K562 treated with DMSO at 1 percent for 48 hours (cell line): ENCODE measurements around the gene LCE3A. TPM values are rescaled to one million over a fixed set of nuclear protein-coding genes. Genes with fewer than 3 reads are reported as not detected.

Experiments used
- total RNA-seq: library from RNA; unstranded; fragments of 300-600 nt; gene quantifications from 2 replicates; pipeline ENCODE4 v1.2.3, GENCODE V29; 2022; ENCODE audit warnings: low replicate concordance; ENCODE audit errors: extremely low read depth

Gene LCE3A, protein sequence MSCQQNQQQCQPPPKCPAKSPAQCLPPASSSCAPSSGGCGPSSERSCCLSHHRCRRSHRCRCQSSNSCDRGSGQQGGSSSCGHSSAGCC
- total RNA-seq = not detected in 2 replicates

GRCh38 chr1:152622803-152623202 lies at the start of gene LCE3A:
Gene LCE3A, minus strand, starts transcription at chr1:152623103. Its CDS starts 0 bp downstream, at chr1:152623103.

DNA sequence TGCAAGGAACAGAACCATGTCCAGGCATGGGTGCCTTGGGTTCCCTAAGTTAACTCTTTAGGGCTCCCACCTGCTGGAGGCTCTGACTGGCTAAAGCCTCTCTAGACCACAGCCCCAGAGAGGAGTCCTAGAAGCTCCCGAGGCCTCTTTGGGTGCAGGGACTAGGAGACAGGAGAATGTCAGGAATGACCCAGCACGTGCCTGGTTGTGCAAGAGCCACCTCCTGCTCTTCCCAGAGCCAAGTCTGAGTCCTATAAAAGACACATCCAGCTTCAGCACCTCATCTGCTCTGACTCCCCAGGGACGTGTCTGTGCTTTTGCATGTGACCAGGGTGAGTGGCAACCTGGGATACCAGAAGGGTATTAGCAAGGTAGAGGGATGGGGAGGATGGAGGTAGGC lies 40.2 kb upstream of the LCE3A start, which contains the start of gene LCE2D:
Gene LCE2D (plus strand): TSS at position 283 of the 400 bp plus-strand sequence. CDS start 726 bp downstream, outside the sequence.

GRCh38 chr1:152613511-152613910 lies 9.4 kb downstream of the LCE3A start, which contains the start of gene LCE3B:
Gene LCE3B, plus strand, starts transcription at chr1:152613811. Its CDS starts 0 bp downstream, at chr1:152613811.

DNA sequence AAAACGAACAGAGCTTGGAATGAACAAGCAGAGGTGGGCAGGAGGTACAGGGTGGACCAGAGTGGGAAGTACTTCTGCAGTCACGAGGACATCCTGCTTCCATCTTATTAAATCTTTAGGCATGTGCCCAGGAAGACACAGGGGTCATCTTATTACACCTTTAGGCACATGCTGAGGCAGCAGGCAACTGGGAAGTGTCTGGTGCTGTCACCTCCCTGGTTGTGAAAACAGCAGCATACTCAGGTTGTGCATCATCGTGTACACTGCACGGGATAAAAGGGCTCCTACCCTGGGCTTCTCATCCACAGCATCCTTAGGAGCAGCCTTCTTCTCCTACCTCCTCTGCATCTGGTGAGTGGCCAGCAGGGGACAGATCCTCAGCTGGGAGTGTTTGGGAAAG lies 23.0 kb downstream of the LCE3A start, which contains the start of gene LCE3C:
Gene LCE3C (plus strand): TSS at position 301 of the 400 bp plus-strand sequence. CDS start 498 bp downstream, outside the sequence.

GRCh38 chr1:152580433-152580832 lies 42.5 kb downstream of the LCE3A start, which contains the start of gene LCE3D:
Gene LCE3D, minus strand, starts transcription at chr1:152580516. Its CDS starts 580 bp downstream, at chr1:152579936.

Other genes starting within 250 kb of the LCE3A start
- not detected in 2 replicates for gene CRNN, start 208.8 kb downstream of the LCE3A start, total RNA-seq
- not detected in 2 replicates for gene LCE5A, start 112.3 kb downstream of the LCE3A start, total RNA-seq
- not detected in 2 replicates for gene CRCT1, start 108.6 kb downstream of the LCE3A start, total RNA-seq
- not detected in 2 replicates for gene LCE3E, start 56.3 kb downstream of the LCE3A start, total RNA-seq
- gene LCE3D, start 42.6 kb downstream of the LCE3A start, total RNA-seq = not detected in 2 replicates
- not detected in 2 replicates for gene LCE3C, start 22.9 kb downstream of the LCE3A start, total RNA-seq
- gene LCE3B, start 9.3 kb downstream of the LCE3A start, total RNA-seq = not detected in 2 replicates
- not detected in 2 replicates for gene LCE2D, start 40.3 kb upstream of the LCE3A start, total RNA-seq
- not detected in 2 replicates for gene LCE2C, start 52.2 kb upstream of the LCE3A start, total RNA-seq
- not detected in 2 replicates for gene LCE2B, start 63.0 kb upstream of the LCE3A start, total RNA-seq
- gene LCE2A, start 75.2 kb upstream of the LCE3A start, total RNA-seq = not detected in 2 replicates
- not detected in 2 replicates for gene LCE4A, start 85.1 kb upstream of the LCE3A start, total RNA-seq
- gene KPRP, start 134.9 kb upstream of the LCE3A start, total RNA-seq = not detected in 2 replicates
- not detected in 2 replicates for gene LCE1F, start 152.0 kb upstream of the LCE3A start, total RNA-seq
- gene LCE1E, start 163.2 kb upstream of the LCE3A start, total RNA-seq = not detected in 2 replicates
- gene LCE1D, start 173.6 kb upstream of the LCE3A start, total RNA-seq = not detected in 2 replicates
- not detected in 2 replicates for gene LCE1C, start 183.5 kb upstream of the LCE3A start, total RNA-seq
- gene LCE1B, start 188.9 kb upstream of the LCE3A start, total RNA-seq = not detected in 2 replicates
- not detected in 2 replicates for gene LCE1A, start 204.4 kb upstream of the LCE3A start, total RNA-seq
- gene LCE6A, start 219.8 kb upstream of the LCE3A start, total RNA-seq = not detected in 2 replicates
- gene LCE7A, start 236.9 kb upstream of the LCE3A start, total RNA-seq = not detected in 2 replicates